H9 (cell line): Measurements from ENCODE around the gene TMPRSS12. TPM values are rescaled to one million over a fixed set of nuclear protein-coding genes. Genes with fewer than 3 reads are reported as not detected.
A peak's percentile ranks its signal among the peaks of the same experiment; 100 is the strongest.
"Not testable (repeated sequence)": the region's sequence is repeated elsewhere in the genome, so short reads cannot be mapped to it uniquely, and the experiment has no call there.

ENCODE experiments used
- DNase-seq: peaks from one replicate; pipeline ENCODE4 v3.0.0-alpha.2; 2017
- H2AFZ ChIP-seq: one replicate; pipeline ENCODE4 v1.6.1; 2013; ENCODE audit warnings: mild to moderate bottlenecking, low read length, control low read depth, moderate library complexity
- H2AK5ac ChIP-seq: 2 replicates; pipeline ENCODE4 v1.6.1; 2013; ENCODE audit warnings: low read length, control low read depth, mixed read lengths; ENCODE audit not compliant: insufficient read length
- H2BK120ac ChIP-seq: one replicate; pipeline ENCODE4 v1.6.1; 2013; ENCODE audit warnings: low read depth, mild to moderate bottlenecking, low read length, control low read depth, inconsistent platforms; ENCODE audit not compliant: poor library complexity, severe bottlenecking
- H2BK12ac ChIP-seq: 2 replicates; pipeline ENCODE4 v1.6.1; 2013; ENCODE audit warnings: low read length, control low read depth, mixed read lengths, low read depth; ENCODE audit not compliant: insufficient read length
- H2BK15ac ChIP-seq: 2 replicates; pipeline ENCODE4 v1.6.1; 2013; ENCODE audit warnings: low read depth, low read length, control low read depth
- H2BK20ac ChIP-seq: one replicate; pipeline ENCODE4 v1.6.1; 2013; ENCODE audit warnings: low read depth, mild to moderate bottlenecking, low read length, control low read depth, inconsistent platforms; ENCODE audit not compliant: poor library complexity, severe bottlenecking
- H2BK5ac ChIP-seq: 2 replicates; pipeline ENCODE4 v1.6.1; 2013; ENCODE audit warnings: low read length, control low read depth, mixed read lengths; ENCODE audit not compliant: insufficient read length
- H3K14ac ChIP-seq: 2 replicates; pipeline ENCODE4 v1.6.1; 2013; ENCODE audit warnings: low read length, control low read depth; ENCODE audit not compliant: insufficient read depth
- H3K18ac ChIP-seq: 2 replicates; pipeline ENCODE4 v1.6.1; 2013; ENCODE audit warnings: low read depth, mild to moderate bottlenecking, mixed read lengths, low read length, control low read depth; ENCODE audit not compliant: insufficient read length
- H3K23ac ChIP-seq: 2 replicates; pipeline ENCODE4 v1.6.1; 2013; ENCODE audit warnings: low read length, control low read depth, mixed read lengths, low read depth; ENCODE audit not compliant: insufficient read length
- H3K23me2 ChIP-seq: 2 replicates; pipeline ENCODE4 v1.6.1; 2013; ENCODE audit warnings: low read depth, mild to moderate bottlenecking, mixed read lengths, low read length, control low read depth; ENCODE audit not compliant: insufficient read length, poor library complexity, severe bottlenecking
- H3K27ac ChIP-seq: 2 replicates; pipeline ENCODE4 v1.5.1; 2013; ENCODE audit warnings: low read length, control low read depth, mixed read lengths, low read depth; ENCODE audit not compliant: insufficient read length
- H3K27me3 ChIP-seq: 2 replicates; pipeline ENCODE4 v1.6.1; 2013; ENCODE audit warnings: low read length, control low read depth, inconsistent platforms; ENCODE audit not compliant: insufficient read depth
- H3K4ac ChIP-seq: 2 replicates; pipeline ENCODE4 v1.6.1; 2013; ENCODE audit warnings: low read depth, mild to moderate bottlenecking, control low read depth, inconsistent platforms, low read length, moderate library complexity
- H3K4me1 ChIP-seq: 2 replicates; pipeline ENCODE4 v1.6.1; 2013; ENCODE audit warnings: low read length, control low read depth, inconsistent platforms; ENCODE audit not compliant: insufficient read depth
- H3K4me2 ChIP-seq: 2 replicates; pipeline ENCODE4 v1.6.1; 2013; ENCODE audit warnings: low read length, control low read depth, mixed read lengths; ENCODE audit not compliant: insufficient read length, insufficient read depth
- H3K56ac ChIP-seq: 2 replicates; pipeline ENCODE4 v1.6.1; 2013; ENCODE audit warnings: low read depth, mild to moderate bottlenecking, mixed read lengths, low read length, control low read depth; ENCODE audit not compliant: insufficient read length
- H3K79me1 ChIP-seq: 2 replicates; pipeline ENCODE4 v1.6.1; 2013; ENCODE audit warnings: low read depth, mild to moderate bottlenecking, moderate library complexity, low read length, control low read depth, inconsistent platforms; ENCODE audit not compliant: insufficient read depth, poor library complexity, severe bottlenecking
- H3K79me2 ChIP-seq: 2 replicates; pipeline ENCODE4 v1.6.1; 2013; ENCODE audit warnings: low read length, control low read depth, inconsistent platforms; ENCODE audit not compliant: insufficient read depth
- H3K9ac ChIP-seq: 2 replicates; pipeline ENCODE4 v1.6.1; 2013; ENCODE audit warnings: low read length, control low read depth, mixed read lengths; ENCODE audit not compliant: insufficient read length; ENCODE audit errors: extremely low read depth
- H3K9me3 ChIP-seq: one replicate; pipeline ENCODE4 v1.6.1; 2013; ENCODE audit warnings: low read depth, low read length, inconsistent platforms; ENCODE audit not compliant: control insufficient read depth
- H3T11ph ChIP-seq: one replicate; pipeline ENCODE4 v1.6.1; 2013; ENCODE audit warnings: mild to moderate bottlenecking, low read length, control low read depth, inconsistent platforms
- H4K20me1 ChIP-seq: one replicate; pipeline ENCODE4 v1.6.1; 2013; ENCODE audit not compliant: control insufficient read depth, insufficient read length, insufficient read depth
- H4K5ac ChIP-seq: 2 replicates; pipeline ENCODE4 v1.6.1; 2013; ENCODE audit warnings: low read depth, mild to moderate bottlenecking, mixed read lengths, low read length, control low read depth; ENCODE audit not compliant: insufficient read length
- H4K8ac ChIP-seq: replicated peaks from 2 replicates; pipeline ENCODE4 v1.6.1; 2013; ENCODE audit warnings: low read length, control low read depth, mixed read lengths, low read depth; ENCODE audit not compliant: insufficient read length
- H4K91ac ChIP-seq: 2 replicates; pipeline ENCODE4 v1.6.1; 2013; ENCODE audit warnings: low read depth, mild to moderate bottlenecking, moderate library complexity, mixed read lengths, low read length, control low read depth; ENCODE audit not compliant: insufficient read length
- H3K27ac Mint-ChIP-seq, 3 experiments: 2 replicates in 2 of 3; 3 replicates in 1 of 3; pipeline ENCODE4 v1.8.0; 2020 to 2021; ENCODE audit warnings: mixed read lengths in 3 of 3, mild to moderate bottlenecking in 1 of 3, moderate library complexity in 1 of 3
- H3K27me3 Mint-ChIP-seq: 2 replicates; pipeline ENCODE4 v1.8.0; 2021; ENCODE audit warnings: low read depth, mild to moderate bottlenecking, moderate library complexity, mixed read lengths
- H3K36me3 Mint-ChIP-seq, 3 experiments: 2 replicates in 2 of 3; 3 replicates in 1 of 3; pipeline ENCODE4 v1.8.0; 2020 to 2021; ENCODE audit warnings: low read depth in 3 of 3, mixed read lengths in 3 of 3; ENCODE audit not compliant: insufficient read depth in 1 of 3
- H3K4me1 Mint-ChIP-seq, 2 experiments: 2 replicates each; pipeline ENCODE4 v1.8.0; 2020; ENCODE audit warnings: mixed read lengths in 2 of 2
- H3K4me3 Mint-ChIP-seq, 2 experiments: 2 replicates in 1 of 2; 3 replicates in 1 of 2; pipeline ENCODE4 v1.8.0; 2020 to 2021; ENCODE audit warnings: mild to moderate bottlenecking in 2 of 2, mixed read lengths in 2 of 2, moderate library complexity in 1 of 2
- H3K9me3 Mint-ChIP-seq, 2 experiments: 2 replicates in 1 of 2; 3 replicates in 1 of 2; pipeline ENCODE4 v1.8.0; 2020; ENCODE audit warnings: mild to moderate bottlenecking in 2 of 2, mixed read lengths in 2 of 2, moderate library complexity in 1 of 2
- WGBS: extraction: QIAGEN DNeasy Blood & Tissue Kit; methylation state at CpG from one replicate; pipeline ENCODE4 v1.1.7; 2013; ENCODE audit warnings: missing lambda C conversion rate, low lambda C conversion rate, mixed read lengths; ENCODE audit not compliant: insufficient read length; ENCODE audit errors: extremely low coverage; 5-methylcytosine and 5-hydroxymethylcytosine counted together
- total RNA-seq: library from RNA; stranded (reverse); gene quantifications from 2 replicates; pipeline ENCODE4 v1.2.1, GENCODE V29; 2021
- TF ChIP-seq, protein P1 (sequence below): fragments of 200-600 bp; sonication (generic); conservative IDR thresholded peaks from 3 replicates; pipeline ENCODE4 v1.8.0; 2021; ENCODE audit warnings: antibody characterized with exemption, mild to moderate bottlenecking

TMPRSS12 gene
- total RNA-seq, 1 experiment from 2014 or later: not detected

DNA sequence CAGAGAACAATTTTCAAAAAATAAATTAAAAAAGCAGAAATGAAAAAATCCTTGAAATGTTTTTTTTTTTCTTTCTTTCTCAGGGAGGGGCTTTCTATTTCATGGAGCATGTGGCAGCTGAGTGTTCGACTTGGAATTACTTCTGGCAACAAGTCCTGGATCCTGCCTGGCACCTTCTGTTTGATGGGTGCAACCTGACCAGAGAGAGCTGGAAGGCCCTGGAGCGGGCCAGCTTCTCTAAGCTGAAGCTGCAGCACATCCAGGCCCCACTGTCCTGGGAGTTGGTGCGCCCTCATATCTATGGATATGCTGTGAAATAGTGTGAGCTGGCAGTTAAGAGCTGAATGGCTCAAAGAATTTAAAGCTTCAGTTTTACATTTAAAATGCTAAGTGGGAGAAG is 87.1 kb downstream of the TMPRSS12 start:
- no peak for DNase-seq
- H3K9me3 Mint-ChIP-seq: no peaks in the 10 kb centered on the region

DNA sequence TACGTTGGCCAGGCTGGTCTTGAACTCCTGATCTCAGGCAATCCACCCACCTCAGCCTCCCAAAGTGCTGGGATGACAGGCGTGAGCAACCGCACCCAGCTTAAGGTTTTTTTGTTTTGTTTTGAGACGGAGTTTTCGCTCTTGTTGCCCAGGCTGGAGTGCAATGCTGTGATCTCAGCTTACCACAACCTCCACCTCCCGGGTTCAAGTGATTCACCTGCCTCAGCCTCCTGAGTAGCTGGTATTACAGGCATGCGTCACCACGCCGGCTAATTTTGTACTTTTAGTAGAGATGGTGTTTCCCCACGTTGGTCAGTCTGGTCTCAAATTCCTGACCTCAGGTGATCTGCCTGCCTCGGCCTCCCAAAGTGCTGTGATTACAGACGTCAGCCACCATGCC is 87.8 kb downstream of the TMPRSS12 start:
- not testable (repeated sequence) for H3K27me3 Mint-ChIP-seq

More for the DNA sequence above, 87.1 kb downstream of the TMPRSS12 start:
- H3K79me2 ChIP-seq: no peaks in the 10 kb centered on the region; the same call in 1 of the 2 replicates
- H2BK20ac ChIP-seq: no peak overlapping the region
- no peak overlapping the region for H3T11ph ChIP-seq
- no peaks in the 10 kb centered on the region for H3K79me1 ChIP-seq
- H3K4me2 ChIP-seq: no peak overlapping the region
- H4K5ac ChIP-seq: no peak overlapping the region
- H3K36me3 Mint-ChIP-seq: peaks cover 0 to 12% (median 8%) of the 10 kb centered on the region in 3 experiments; a peak in 5 of 7 replicates
- peaks cover 6% of the 10 kb centered on the region for H3K23me2 ChIP-seq
- H3K23ac ChIP-seq: no peak overlapping the region
- no peak overlapping the region for H3K9ac ChIP-seq
- no peak overlapping the region for H2BK120ac ChIP-seq
- no peak overlapping the region for H2BK12ac ChIP-seq
- no peak overlapping the region for H2AK5ac ChIP-seq
- no CpG with 5 or more reads among the region's 3 CpGs for WGBS
- H3K9me3 ChIP-seq: no peaks in the 10 kb centered on the region
- peaks cover 27 to 57% of the 10 kb centered on the region in 2 experiments for H3K4me1 Mint-ChIP-seq
- no peak overlapping the region for H2BK5ac ChIP-seq
- peak overlapping the region in 1 of 3 experiments; percentile 65; a peak in 1 of 7 replicates for H3K27ac Mint-ChIP-seq
- H3K4me3 Mint-ChIP-seq: no peak overlapping the region
- no peak overlapping the region for H2BK15ac ChIP-seq
- H3K27me3 Mint-ChIP-seq: no peaks in the 10 kb centered on the region
- H2AFZ ChIP-seq: no peak overlapping the region
- H3K56ac ChIP-seq: no peak overlapping the region
- no peak overlapping the region for H3K18ac ChIP-seq
- H4K8ac ChIP-seq: no peak overlapping the region
- H4K91ac ChIP-seq: no peak overlapping the region
- no peak overlapping the region for H3K4ac ChIP-seq
- no peak overlapping the region for H3K27ac ChIP-seq
- no peaks in the 10 kb centered on the region for H4K20me1 ChIP-seq
- H3K27me3 ChIP-seq: no peaks in the 10 kb centered on the region
- peaks cover 6% of the 10 kb centered on the region; the same call in 1 of the 2 replicates for H3K4me1 ChIP-seq
- TF ChIP-seq, protein P1, sequence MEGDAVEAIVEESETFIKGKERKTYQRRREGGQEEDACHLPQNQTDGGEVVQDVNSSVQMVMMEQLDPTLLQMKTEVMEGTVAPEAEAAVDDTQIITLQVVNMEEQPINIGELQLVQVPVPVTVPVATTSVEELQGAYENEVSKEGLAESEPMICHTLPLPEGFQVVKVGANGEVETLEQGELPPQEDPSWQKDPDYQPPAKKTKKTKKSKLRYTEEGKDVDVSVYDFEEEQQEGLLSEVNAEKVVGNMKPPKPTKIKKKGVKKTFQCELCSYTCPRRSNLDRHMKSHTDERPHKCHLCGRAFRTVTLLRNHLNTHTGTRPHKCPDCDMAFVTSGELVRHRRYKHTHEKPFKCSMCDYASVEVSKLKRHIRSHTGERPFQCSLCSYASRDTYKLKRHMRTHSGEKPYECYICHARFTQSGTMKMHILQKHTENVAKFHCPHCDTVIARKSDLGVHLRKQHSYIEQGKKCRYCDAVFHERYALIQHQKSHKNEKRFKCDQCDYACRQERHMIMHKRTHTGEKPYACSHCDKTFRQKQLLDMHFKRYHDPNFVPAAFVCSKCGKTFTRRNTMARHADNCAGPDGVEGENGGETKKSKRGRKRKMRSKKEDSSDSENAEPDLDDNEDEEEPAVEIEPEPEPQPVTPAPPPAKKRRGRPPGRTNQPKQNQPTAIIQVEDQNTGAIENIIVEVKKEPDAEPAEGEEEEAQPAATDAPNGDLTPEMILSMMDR: no peak
- no peak overlapping the region for H3K14ac ChIP-seq

More for the DNA sequence above, 87.8 kb downstream of the TMPRSS12 start:
- H3K4me1 Mint-ChIP-seq: peaks cover 24 to 56% of the 10 kb centered on the region in 2 experiments
- H3K18ac ChIP-seq, DNase-seq, H2BK120ac ChIP-seq, H3T11ph ChIP-seq, H2AK5ac ChIP-seq, H4K5ac ChIP-seq, H4K8ac ChIP-seq, H3K4ac ChIP-seq, H3K27me3 ChIP-seq, H2BK12ac ChIP-seq, H2BK20ac ChIP-seq, H3K23me2 ChIP-seq, H3K9me3 ChIP-seq, H3K9ac ChIP-seq, H3K4me2 ChIP-seq, H4K20me1 ChIP-seq, H3K23ac ChIP-seq, H3K56ac ChIP-seq, H2AFZ ChIP-seq, H3K27ac ChIP-seq, H2BK5ac ChIP-seq, H3K9me3 Mint-ChIP-seq, H3K4me3 Mint-ChIP-seq, H3K79me1 ChIP-seq, H3K27ac Mint-ChIP-seq, H3K14ac ChIP-seq, H3K79me2 ChIP-seq, H2BK15ac ChIP-seq, H4K91ac ChIP-seq, H3K4me1 ChIP-seq: not testable (repeated sequence)
- no CpG with 5 or more reads among the region's 12 CpGs for WGBS
- H3K36me3 Mint-ChIP-seq: peaks cover 0 to 12% (median 8%) of the 10 kb centered on the region in 3 experiments; a peak in 4 of 7 replicates
